Lung (tissue), 12 donors: ENCODE measurements around the gene TEAD1. TPM values are rescaled to one million over a fixed set of nuclear protein-coding genes. Genes with fewer than 3 reads are reported as not detected.
"Not testable (repeated sequence)": the region's sequence is repeated elsewhere in the genome, so short reads cannot be mapped to it uniquely, and the experiment has no call there.

ENCODE experiments used
- ATAC-seq: fragments of 200-7000 bp; cut with Tn5 transposase; one replicate; pipeline ENCODE4 v1.9.1; 2020; ENCODE audit warnings: moderate number of reproducible peaks; ENCODE audit not compliant: insufficient read depth, low FRiP score
- DNase-seq, 3 donors: peaks; one replicate each; pipeline ENCODE4 v3.0.0-alpha.2; 2013 to 2017
- H3K27ac ChIP-seq, 2 donors: one replicate each; pipeline ENCODE4 v1.5.1; 2013; ENCODE audit warnings: mild to moderate bottlenecking in 2 of 2, moderate library complexity in 2 of 2, control low read depth in 1 of 2, inconsistent platforms in 1 of 2, low read depth in 1 of 2, low read length in 1 of 2
- H3K27me3 ChIP-seq, 3 donors: one replicate each; pipeline ENCODE4 v1.5.1; 2013; ENCODE audit warnings: low read length in 2 of 3; ENCODE audit not compliant: control insufficient read depth in 3 of 3, insufficient read depth in 3 of 3
- H3K36me3 ChIP-seq, 4 donors: one replicate each; pipeline ENCODE4 v1.5.1; 2013; ENCODE audit warnings: low read length in 4 of 4, mild to moderate bottlenecking in 1 of 4, moderate library complexity in 1 of 4; ENCODE audit not compliant: control insufficient read depth in 4 of 4, insufficient read depth in 4 of 4
- H3K4me1 ChIP-seq, 5 donors: one replicate each; pipeline ENCODE4 v1.5.1; 2013; ENCODE audit warnings: low read length in 5 of 5, mild to moderate bottlenecking in 2 of 5, moderate library complexity in 1 of 5; ENCODE audit not compliant: control insufficient read depth in 5 of 5, insufficient read depth in 5 of 5
- H3K4me3 ChIP-seq: one replicate; pipeline ENCODE4 v1.5.1; 2013; ENCODE audit warnings: mild to moderate bottlenecking, control low read depth, moderate library complexity
- H3K9ac ChIP-seq, 2 donors: one replicate each; pipeline ENCODE4 v1.5.1; 2013; ENCODE audit warnings: low read length in 2 of 2, control low read depth in 1 of 2; ENCODE audit not compliant: insufficient read depth in 1 of 2
- H3K9me3 ChIP-seq, 4 donors: one replicate each; pipeline ENCODE4 v1.5.1; 2013; ENCODE audit warnings: low read length in 3 of 4, mild to moderate bottlenecking in 1 of 4, moderate library complexity in 1 of 4; ENCODE audit not compliant: control insufficient read depth in 4 of 4, insufficient read depth in 3 of 4
- CTCF ChIP-seq: IDR thresholded peaks from 2 replicates; pipeline ENCODE4 v1.5.1; 2012; ENCODE audit warnings: mild to moderate bottlenecking; ENCODE audit errors: control extremely low read depth, extremely low read depth
- WGBS, 2 donors: extraction: QIAGEN DNeasy Blood & Tissue Kit; methylation state at CpG; one replicate each; pipeline ENCODE4 v1.1.7; 2013; 5-methylcytosine and 5-hydroxymethylcytosine counted together
- polyA plus RNA-seq, 2 donors: library from polyadenylated mRNA; stranded (reverse); fragments of 200-250 nt; gene quantifications; one replicate each; pipeline ENCODE4 v1.2.1, GENCODE V29; 2013
- total RNA-seq, 2 donors: library from RNA; depleted of rRNA in 1 of 2; stranded (reverse); fragments of >200 nt in 1 of 2; gene quantifications; one replicate each; pipeline ENCODE4 v1.2.1, GENCODE V29; 2014 to 2021
- donor health status: control.
- donor health status: control.
- donor health status: Bipolar disorder and iron deficiency.
- donor health status: healthy.
- donor health status: DM: yes; HTN: yes; CAD: no.

TEAD1 gene
- total and polyA plus RNA-seq, 4 donors = 7.7 to 141 (median 38.8) TPM

- Histone ChIP-seq H3K27ac (no peak overlapping the region), H3K4me1 (peaks cover 0 to 12% (median 0%) of the 10 kb centered on the region in 5 donors), H3K27me3 (no peaks in the 10 kb centered on the region), H3K4me3 (no peak overlapping the region), H3K9ac (no peak overlapping the region), H3K36me3 (peaks cover 0 to 3% (median 0%) of the 10 kb centered on the region in 4 donors), H3K9me3 (no peaks in the 10 kb centered on the region)
- no peak for ATAC-seq
- DNase-seq = no peak
- WGBS, 2 donors = 77 to 91% methylated on average over 2 of the region's 2 CpGs
- no peak for TF ChIP-seq CTCF
Measured at GRCh38 chr11:12871241-12871640, 197.0 kb downstream of the TEAD1 start.

DNA sequence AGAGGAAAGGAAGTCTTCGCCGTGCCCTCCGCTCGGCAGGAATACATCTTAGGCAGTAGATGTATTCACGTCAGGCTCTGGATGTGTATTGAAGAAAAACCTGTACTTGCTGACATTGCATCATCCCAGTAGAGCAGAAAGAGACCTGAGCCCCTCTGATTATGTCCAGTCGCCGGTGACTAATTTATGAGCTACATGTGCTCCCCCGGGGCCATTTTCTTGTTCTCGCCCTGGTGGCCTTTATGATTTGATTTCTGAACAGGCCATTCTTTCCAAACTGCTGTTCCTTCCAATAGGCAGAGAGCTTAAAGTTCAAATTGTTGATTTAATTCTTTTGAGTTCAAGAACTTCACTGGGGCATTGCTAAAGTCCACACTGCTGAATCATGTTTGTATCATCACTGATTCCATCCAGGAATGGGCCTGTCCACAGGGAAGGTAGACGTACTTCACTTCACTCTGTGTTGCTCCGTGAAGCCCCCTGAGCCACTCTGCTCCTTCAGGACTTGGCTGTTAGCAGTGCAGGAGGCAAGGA lies 197.6 kb downstream of the TEAD1 start:
- Histone ChIP-seq H3K9me3 (no peaks in the 10 kb centered on the region), H3K4me1 (peaks cover 0 to 12% (median 0%) of the 10 kb centered on the region in 5 donors), H3K9ac (no peak overlapping the region), H3K27me3 (no peaks in the 10 kb centered on the region), H3K27ac (no peak overlapping the region), H3K4me3 (no peak overlapping the region), H3K36me3 (peaks cover 0 to under 1% (median 0%) of the 10 kb centered on the region in 4 donors)
- no peak for DNase-seq
- no peak for TF ChIP-seq CTCF
- 95% methylated on average over 11 of the region's 11 CpGs for WGBS, 2 donors
- ATAC-seq = no peak

DNA sequence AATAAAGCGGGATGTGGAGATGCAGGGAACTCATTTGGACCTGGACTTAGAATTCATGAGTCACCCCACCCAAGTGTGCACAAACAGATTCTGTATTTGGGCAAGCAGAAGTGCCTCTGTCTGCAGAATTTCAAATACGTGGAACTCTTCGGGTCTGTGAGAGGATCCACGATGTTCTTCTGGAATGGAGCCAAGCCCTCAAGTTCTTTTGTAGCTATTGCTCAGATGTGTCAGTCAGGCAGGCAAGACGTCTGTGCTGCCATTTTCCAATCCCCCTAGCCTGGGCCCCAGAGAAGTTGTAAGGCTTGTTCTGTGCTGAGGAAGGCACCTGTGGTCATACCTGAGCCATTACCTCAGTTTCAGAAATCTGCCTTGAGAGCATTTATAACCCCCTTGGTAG lies 202.1 kb downstream of the TEAD1 start:
- Histone ChIP-seq H3K4me1 (peaks cover 0 to 6% (median 0%) of the 10 kb centered on the region in 5 donors), H3K9ac (no peak overlapping the region), H3K4me3 (no peak overlapping the region), H3K9me3 (no peaks in the 10 kb centered on the region), H3K27ac (no peak overlapping the region), H3K36me3 (peaks cover 0 to 9% (median 5%) of the 10 kb centered on the region in 4 donors), H3K27me3 (no peaks in the 10 kb centered on the region)
- WGBS, 2 donors = 69 to 73% methylated on average over 5 of the region's 5 CpGs
- TF ChIP-seq CTCF = no peak
- no peak for ATAC-seq
- no peak for DNase-seq

- no peak overlapping the region for H3K4me3 ChIP-seq
- ATAC-seq = no peak
- no peaks in the 10 kb centered on the region for H3K27me3 ChIP-seq
Measured at GRCh38 chr11:12876988-12877387, 202.8 kb downstream of the TEAD1 start.

DNA sequence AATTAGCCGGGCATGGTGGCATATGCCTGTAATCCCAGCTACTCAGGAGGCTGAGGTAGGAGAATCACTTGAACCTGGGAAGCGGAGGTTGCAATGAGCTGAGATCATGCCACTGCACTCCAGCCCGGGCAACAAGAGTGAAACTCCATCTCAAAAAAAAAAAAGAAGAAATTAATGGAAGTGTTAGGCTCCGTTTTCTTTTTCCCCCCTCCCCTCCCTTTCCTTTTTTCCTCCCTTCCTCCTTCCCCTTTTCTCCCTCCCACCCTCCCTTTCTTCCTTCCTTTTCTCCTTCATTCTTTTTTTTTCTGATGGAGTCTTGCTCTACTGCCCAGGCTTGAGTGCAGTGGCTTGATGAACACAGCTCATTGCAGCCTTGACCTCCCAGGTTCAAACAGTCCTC lies 203.3 kb downstream of the TEAD1 start:
- not testable (repeated sequence) for H3K9me3 ChIP-seq, H3K9ac ChIP-seq, H3K27ac ChIP-seq, ATAC-seq, DNase-seq, H3K27me3 ChIP-seq, H3K4me3 ChIP-seq, H3K4me1 ChIP-seq
- 91 to 93% methylated on average over 4 of the region's 4 CpGs for WGBS, 2 donors
- peaks cover 6 to 17% (median 12%) of the 10 kb centered on the region in 4 donors for H3K36me3 ChIP-seq

More at GRCh38 chr11:12876988-12877387, 202.8 kb downstream of the TEAD1 start:
- DNase-seq = no peak
- Histone ChIP-seq H3K4me1 (peaks cover 0 to 3% (median 0%) of the 10 kb centered on the region in 5 donors), H3K9me3 (peaks cover 0 to 3% (median 0%) of the 10 kb centered on the region in 4 donors), H3K36me3 (peaks cover under 1 to 12% (median 9%) of the 10 kb centered on the region in 4 donors), H3K27ac (no peak overlapping the region), H3K9ac (no peak overlapping the region)
- 83 to 90% methylated on average over 5 of the region's 5 CpGs for WGBS, 2 donors
- no peak for TF ChIP-seq CTCF
